CD4-positive, alpha-beta T cell (primary cell): Measurements from ENCODE around the gene TRAF6. TPM values are rescaled to one million over a fixed set of nuclear protein-coding genes. Genes with fewer than 3 reads are reported as not detected.

ENCODE experiments used
- ATAC-seq: fragments of 200-7000 bp; cut with Tn5 transposase; one replicate; pipeline ENCODE4 v1.10.0; 2022; ENCODE audit warnings: mild to moderate bottlenecking; ENCODE audit not compliant: poor library complexity
- CTCF ChIA-PET: fragments of 350-600 bp; sonication (Branson Sonifier 250); formaldehyde crosslinking; loops from one replicate; lab custom pipeline; 2021; ENCODE audit warnings: antibody characterized with exemption, inconsistent platforms; lab: Charles Lee
- POLR2A ChIA-PET: fragments of 350-600 bp; sonication (Branson Sonifier 250); formaldehyde crosslinking; loops from one replicate; lab custom pipeline; 2021; ENCODE audit warnings: antibody characterized with exemption, inconsistent platforms; lab: Charles Lee
- DNase-seq, 14 experiments: peaks; one replicate each; pipeline ENCODE4 v3.0.0-alpha.2; 2013 to 2020; ENCODE audit warnings: mixed read lengths in 2 of 14
- H3K27ac ChIP-seq, 2 donors: one replicate each; pipeline versions ENCODE4 v1.5.1 to v1.7.0; 2013; ENCODE audit warnings: low read length in 2 of 2, low read depth in 1 of 2, mild to moderate bottlenecking in 1 of 2
- H3K27me3 ChIP-seq, 2 experiments: 1 replicate in 1 of 2; 2 replicates in 1 of 2; pipeline versions ENCODE4 v1.6.1 to v1.7.0; 2013; ENCODE audit warnings: low read length in 2 of 2, control low read depth in 1 of 2, mild to moderate bottlenecking in 1 of 2, moderate library complexity in 1 of 2; ENCODE audit not compliant: insufficient read depth in 2 of 2, control insufficient read depth in 1 of 2
- H3K36me3 ChIP-seq: one replicate; pipeline ENCODE4 v1.6.1; 2013; ENCODE audit warnings: low read length, control low read depth; ENCODE audit not compliant: insufficient read depth
- H3K4me1 ChIP-seq: one replicate; pipeline ENCODE4 v1.6.1; 2013; ENCODE audit warnings: low read length, control low read depth; ENCODE audit not compliant: insufficient read depth
- H3K4me3 ChIP-seq: one replicate; pipeline ENCODE4 v1.5.1; 2013; ENCODE audit warnings: mild to moderate bottlenecking, low read length, moderate library complexity
- H3K9me3 ChIP-seq, 2 experiments: 1 replicate in 1 of 2; 2 replicates in 1 of 2; pipeline versions ENCODE4 v1.6.1 to v1.7.0; 2013; ENCODE audit warnings: low read length in 2 of 2, mild to moderate bottlenecking in 2 of 2, control low read depth in 1 of 2, moderate library complexity in 1 of 2; ENCODE audit not compliant: control insufficient read depth in 1 of 2, insufficient read depth in 1 of 2
- H3K27ac Mint-ChIP-seq: one replicate; pipeline ENCODE4 v1.8.0; 2020; ENCODE audit warnings: mixed read lengths
- H3K27me3 Mint-ChIP-seq: one replicate; pipeline ENCODE4 v1.8.0; 2021; ENCODE audit warnings: mixed read lengths
- H3K36me3 Mint-ChIP-seq: one replicate; pipeline ENCODE4 v1.8.0; 2021; ENCODE audit warnings: low read depth, mixed read lengths
- H3K4me1 Mint-ChIP-seq: one replicate; pipeline ENCODE4 v1.8.0; 2021; ENCODE audit warnings: low read depth, mixed read lengths
- H3K4me3 Mint-ChIP-seq: one replicate; pipeline ENCODE4 v1.8.0; 2020; ENCODE audit warnings: mild to moderate bottlenecking, mixed read lengths
- H3K9me3 Mint-ChIP-seq: one replicate; pipeline ENCODE4 v1.8.0; 2020; ENCODE audit warnings: mixed read lengths
- CTCF ChIP-seq: fragments of 200-600 bp; IDR thresholded peaks from one replicate; pipeline ENCODE4 v1.8.0; 2022; ENCODE audit warnings: antibody characterized with exemption, mild to moderate bottlenecking
- intact Hi-C, 2 experiments: fragments of 100-400 bp; cut with DNase I in 1 of 2; cut with micrococcal nuclease in 1 of 2; formaldehyde crosslinking; loops; one replicate each; pipeline versions ENCODE4 v1.15.1 to v1.9.0; 2023 to 2025; cut with DNase I, micrococcal nuclease
- total RNA-seq, 174 experiments: library from RNA in 2 of 174; stranded (reverse) in 2 of 174; gene quantifications; one replicate each; pipeline ENCODE4 v1.2.3 and lab custom pipeline; 2021 to 2026

Gene TRAF6
- total RNA-seq, 2 experiments from 2014 or later, result 27.9 to 29.0 TPM

GRCh38 chr11:36464720-36465119, 45.4 kb downstream of the TRAF6 start:
- ATAC-seq (no peak), DNase-seq (no peak)
- H3K27me3 ChIP-seq, result no peaks in the 10 kb centered on the region
- H3K27me3 Mint-ChIP-seq, result no peaks in the 10 kb centered on the region
- no peaks in the 10 kb centered on the region for H3K9me3 Mint-ChIP-seq
- POLR2A ChIA-PET, result interaction anchor here (1.1 kb wide), 1 partner anchor 12 kb away, joined by 3 read pairs; no protein-coding TSS in a partner anchor
- no peak overlapping the region for H3K4me3 ChIP-seq
- TF ChIP-seq CTCF, result no peak
- no peaks in the 10 kb centered on the region for H3K9me3 ChIP-seq
- H3K27ac Mint-ChIP-seq, result no peak overlapping the region
- CTCF ChIA-PET, result no interaction called here
- H3K36me3 Mint-ChIP-seq, result no peaks in the 10 kb centered on the region
- intact Hi-C loops, result no loop called here
- no peak overlapping the region for H3K4me3 Mint-ChIP-seq
- H3K27ac ChIP-seq, result no peak overlapping the region
- H3K4me1 ChIP-seq, result peaks cover 3% of the 10 kb centered on the region
- no peaks in the 10 kb centered on the region for H3K4me1 Mint-ChIP-seq
- H3K36me3 ChIP-seq, result no peaks in the 10 kb centered on the region

- Mint-ChIP-seq H3K27me3 (no peaks in the 10 kb centered on the region), H3K4me1 (no peaks in the 10 kb centered on the region), H3K27ac (no peak overlapping the region), H3K4me3 (no peak overlapping the region), H3K9me3 (no peaks in the 10 kb centered on the region), H3K36me3 (no peaks in the 10 kb centered on the region)
- Histone ChIP-seq H3K27ac (no peak overlapping the region), H3K4me3 (no peak overlapping the region), H3K36me3 (no peaks in the 10 kb centered on the region), H3K4me1 (peaks cover 3% of the 10 kb centered on the region), H3K27me3 (no peaks in the 10 kb centered on the region), H3K9me3 (no peaks in the 10 kb centered on the region)
- no peak for DNase-seq
- no peak for ATAC-seq
- intact Hi-C loops, result no loop called here
- TF ChIP-seq CTCF, result no peak
- CTCF ChIA-PET, result no interaction called here
- POLR2A ChIA-PET, result interaction anchor here (1.1 kb wide), 1 partner anchor 11 kb away, joined by 3 read pairs; no protein-coding TSS in a partner anchor
Observed at GRCh38 chr11:36463781-36464180, 46.3 kb downstream of the TRAF6 start.

- H3K36me3 Mint-ChIP-seq, result peaks cover 4% of the 10 kb centered on the region
Observed at GRCh38 chr11:36462321-36462720, 47.8 kb downstream of the TRAF6 start.

More at GRCh38 chr11:36462321-36462720, 47.8 kb downstream of the TRAF6 start:
- ChIA-PET POLR2A (no interaction called here), CTCF (no interaction called here)
- ATAC-seq, result no peak
- Histone ChIP-seq H3K36me3 (no peaks in the 10 kb centered on the region), H3K4me1 (peaks cover 3% of the 10 kb centered on the region), H3K27ac (no peak overlapping the region), H3K4me3 (no peak overlapping the region), H3K9me3 (no peaks in the 10 kb centered on the region), H3K27me3 (no peaks in the 10 kb centered on the region)
- intact Hi-C loops, result no loop called here
- Mint-ChIP-seq H3K27me3 (no peaks in the 10 kb centered on the region), H3K4me1 (no peaks in the 10 kb centered on the region), H3K27ac (no peak overlapping the region), H3K9me3 (no peaks in the 10 kb centered on the region), H3K4me3 (no peak overlapping the region)
- DNase-seq, result no peak
- TF ChIP-seq CTCF, result no peak
